GM21529 (cell line): ENCODE measurements around the gene LILRB2.
"Not testable (repeated sequence)": the region's sequence is repeated elsewhere in the genome, so short reads cannot be mapped to it uniquely, and the experiment has no call there.

Source experiments
- ATAC-seq: cut with Tn5 transposase; IDR thresholded peaks from one replicate; pipeline ENCODE4 v1.9.1; 2021; ENCODE audit not compliant: unreplicated experiment

The LILRB2 gene

GRCh38 chr19:54275951-54276350 is 5.0 kb downstream of the LILRB2 start:
- no peak for ATAC-seq

- not testable (repeated sequence) for ATAC-seq
Observed at GRCh38 chr19:54274516-54274915, 6.4 kb downstream of the LILRB2 start.

DNA sequence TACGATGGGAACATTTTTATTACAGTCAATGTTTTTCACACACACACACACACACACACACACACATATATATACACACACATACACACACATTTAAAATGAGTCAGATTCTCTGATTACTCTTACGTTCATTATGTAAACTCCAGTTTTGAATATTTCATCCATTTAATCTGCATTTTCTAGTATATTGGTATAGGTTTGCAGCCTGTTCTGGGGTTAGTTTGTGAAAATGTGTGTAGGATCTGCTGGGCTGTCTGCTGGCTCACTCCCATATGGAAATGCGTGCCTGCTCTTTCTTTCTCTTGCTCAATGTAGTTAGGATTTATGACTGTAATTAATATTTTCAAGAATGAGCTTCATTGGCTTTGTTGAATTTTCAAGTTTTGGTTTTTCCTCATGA is 7.1 kb downstream of the LILRB2 start:
- no peak for ATAC-seq

DNA sequence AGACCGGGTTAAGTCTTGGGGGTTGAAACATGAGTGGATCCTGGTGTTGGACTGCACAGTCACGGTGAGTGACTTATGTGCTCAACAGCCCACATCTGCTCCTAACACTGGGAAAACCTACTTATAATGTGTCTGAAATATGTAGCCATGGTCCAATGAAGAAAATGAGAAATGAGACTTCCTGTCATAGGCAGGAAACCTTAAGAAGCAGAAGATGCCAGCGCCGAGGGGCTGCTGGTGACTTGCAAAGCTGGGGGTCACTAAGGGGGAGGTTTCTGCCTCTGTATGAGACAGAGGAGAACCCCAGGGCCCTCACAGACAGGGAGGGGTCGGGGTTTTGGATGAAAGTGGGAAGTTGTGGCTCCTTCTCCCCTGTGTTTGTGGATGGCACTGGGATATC is 8.7 kb downstream of the LILRB2 start:
- ATAC-seq, result not testable (repeated sequence)

DNA sequence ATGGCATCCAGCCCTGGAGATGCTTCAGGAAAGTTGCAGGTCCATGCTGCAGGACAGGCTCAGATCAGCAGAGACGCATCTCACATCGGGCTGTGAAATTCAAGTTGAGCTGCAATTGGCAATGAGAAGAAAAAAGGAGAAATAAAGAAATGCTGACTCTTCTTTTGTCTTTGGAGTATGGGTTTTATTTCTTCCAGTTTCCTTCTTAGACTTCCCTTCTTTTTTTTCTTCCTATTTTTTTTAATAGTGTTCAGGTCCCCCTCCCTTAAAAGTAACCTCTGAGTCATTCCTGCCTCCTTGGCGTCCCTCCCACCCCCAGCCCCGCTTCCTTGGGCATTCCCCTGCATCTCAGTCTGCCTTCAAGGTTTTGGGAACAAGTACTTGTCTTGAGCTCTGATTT is 9.3 kb downstream of the LILRB2 start:
- not testable (repeated sequence) for ATAC-seq

DNA sequence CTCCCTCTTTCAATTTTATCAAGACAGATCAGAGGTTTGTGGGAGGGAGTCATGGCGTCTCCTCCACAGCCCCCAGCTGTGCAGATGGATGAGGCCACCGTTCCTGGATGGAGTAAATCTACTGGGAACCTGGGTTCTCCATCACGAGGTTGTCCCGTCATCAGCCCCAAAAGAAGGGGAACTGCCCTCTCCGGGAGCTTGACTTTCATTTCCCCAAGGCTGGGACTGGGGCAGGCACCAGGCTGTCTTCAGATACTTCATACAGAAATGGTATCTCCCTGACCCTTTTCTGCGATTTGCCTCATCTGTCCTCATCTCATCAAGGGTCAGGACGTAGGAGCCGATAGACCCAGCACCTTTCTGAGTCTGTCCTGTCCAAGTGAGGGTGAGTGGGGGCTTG is 9.8 kb downstream of the LILRB2 start:
- no peak for ATAC-seq

- no peak for ATAC-seq
Observed at GRCh38 chr19:54268936-54269335, 12.0 kb downstream of the LILRB2 start.

- ATAC-seq, result no peak
Observed at GRCh38 chr19:54266133-54266532, 14.8 kb downstream of the LILRB2 start.

- no peak for ATAC-seq
Observed at GRCh38 chr19:54262470-54262869, 18.4 kb downstream of the LILRB2 start.

DNA sequence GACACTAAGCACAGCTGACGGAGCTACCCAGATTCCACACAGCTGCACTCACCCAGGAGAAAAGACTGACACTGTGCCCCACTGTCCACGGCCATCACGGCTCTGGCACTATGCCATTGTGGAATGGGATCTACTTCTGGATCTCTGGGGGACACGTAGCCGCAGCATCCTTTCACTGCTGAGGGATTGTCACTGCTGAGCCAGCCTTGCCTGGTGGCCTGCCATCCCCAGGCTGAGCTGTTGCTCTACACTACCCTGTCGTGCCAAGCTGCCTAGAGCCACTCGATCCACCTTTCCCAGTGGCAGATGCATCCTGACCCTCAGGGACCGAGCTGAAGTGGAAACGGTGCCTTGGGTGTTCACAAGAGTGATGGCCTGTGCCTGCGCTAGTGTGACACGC is 18.8 kb downstream of the LILRB2 start:
- ATAC-seq, result no peak

GRCh38 chr19:54257116-54257480 is 23.8 kb downstream of the LILRB2 start, which contains the start of gene LILRB5:
TSS of gene LILRB5 (minus strand) at chr19:54257273. CDS start at chr19:54257193, 80 bp downstream.
- no peak for ATAC-seq

DNA sequence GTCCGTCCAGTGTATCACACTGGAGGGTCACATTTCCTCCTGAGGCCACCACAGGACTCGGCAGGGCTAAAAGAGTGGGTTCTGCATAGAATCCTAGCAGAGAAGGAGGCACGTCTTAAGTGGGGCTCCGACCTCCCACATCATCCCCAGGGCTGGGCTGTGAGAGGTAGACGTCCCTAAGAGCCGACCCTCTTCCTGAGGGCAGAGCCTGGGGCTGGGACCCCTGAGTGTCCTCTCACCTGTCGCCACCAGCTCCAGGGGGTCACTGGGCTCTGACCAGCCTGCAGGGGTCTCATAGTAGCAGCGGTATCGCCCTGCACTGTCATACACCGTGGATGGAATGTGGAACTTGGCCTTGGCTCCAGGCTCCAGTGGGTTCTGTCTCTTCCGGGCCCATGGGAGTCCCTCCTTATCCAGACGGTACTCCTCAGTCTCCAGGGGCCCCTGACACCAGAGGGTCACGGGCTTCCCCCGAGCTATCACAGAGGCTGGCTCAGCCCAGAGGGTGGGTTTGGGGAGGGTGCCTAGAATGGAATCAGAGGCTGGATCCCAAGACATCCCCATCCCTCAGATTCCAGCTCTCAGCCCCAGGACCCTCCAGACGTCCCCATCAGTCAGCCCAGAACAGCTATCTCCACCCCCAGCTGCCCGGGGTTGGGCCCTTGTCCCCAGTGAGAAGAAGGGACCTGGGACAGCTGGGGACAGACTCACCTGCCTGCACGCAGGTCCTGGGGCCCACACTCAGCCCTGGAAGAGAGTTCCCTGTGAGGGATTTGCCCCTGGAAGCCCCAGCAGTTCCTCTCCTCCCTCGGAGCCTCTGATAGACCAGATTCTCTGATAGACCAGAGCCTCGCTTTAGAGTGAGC is 24.4 kb downstream of the LILRB2 start:
- no peak for ATAC-seq

DNA sequence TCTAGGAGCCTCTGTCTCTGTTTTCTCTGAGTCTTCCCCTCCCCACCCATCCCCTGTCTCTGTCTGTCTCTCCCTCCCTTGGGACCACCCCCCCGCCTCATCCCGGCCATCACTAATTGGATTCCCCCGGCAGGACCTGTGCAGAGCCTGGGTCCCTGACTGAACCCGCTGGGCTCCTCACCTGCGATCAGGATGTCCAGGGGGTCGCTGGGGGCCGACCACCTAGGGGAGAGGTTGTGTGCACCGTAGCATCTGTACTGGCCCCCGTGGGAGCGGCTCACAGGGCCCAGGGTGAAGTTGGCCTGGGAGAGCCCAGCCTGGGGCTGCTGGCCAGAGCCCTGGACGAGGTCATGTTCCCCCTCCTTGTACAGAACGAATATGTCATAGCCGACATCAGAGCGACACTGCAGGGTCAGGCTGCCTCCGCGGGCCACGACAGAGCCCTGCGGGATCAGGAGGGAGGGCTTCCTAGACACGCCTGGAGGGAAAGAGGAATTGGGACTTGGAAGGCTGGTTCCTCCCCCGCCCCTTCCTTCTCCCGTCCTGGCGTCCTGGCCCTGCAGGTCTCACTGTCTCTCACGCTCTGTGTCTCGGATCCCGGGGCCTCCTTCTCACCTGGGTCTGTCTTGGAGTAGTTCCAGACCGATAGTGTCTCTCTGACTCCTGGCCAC is 25.7 kb downstream of the LILRB2 start:
- no peak for ATAC-seq

DNA sequence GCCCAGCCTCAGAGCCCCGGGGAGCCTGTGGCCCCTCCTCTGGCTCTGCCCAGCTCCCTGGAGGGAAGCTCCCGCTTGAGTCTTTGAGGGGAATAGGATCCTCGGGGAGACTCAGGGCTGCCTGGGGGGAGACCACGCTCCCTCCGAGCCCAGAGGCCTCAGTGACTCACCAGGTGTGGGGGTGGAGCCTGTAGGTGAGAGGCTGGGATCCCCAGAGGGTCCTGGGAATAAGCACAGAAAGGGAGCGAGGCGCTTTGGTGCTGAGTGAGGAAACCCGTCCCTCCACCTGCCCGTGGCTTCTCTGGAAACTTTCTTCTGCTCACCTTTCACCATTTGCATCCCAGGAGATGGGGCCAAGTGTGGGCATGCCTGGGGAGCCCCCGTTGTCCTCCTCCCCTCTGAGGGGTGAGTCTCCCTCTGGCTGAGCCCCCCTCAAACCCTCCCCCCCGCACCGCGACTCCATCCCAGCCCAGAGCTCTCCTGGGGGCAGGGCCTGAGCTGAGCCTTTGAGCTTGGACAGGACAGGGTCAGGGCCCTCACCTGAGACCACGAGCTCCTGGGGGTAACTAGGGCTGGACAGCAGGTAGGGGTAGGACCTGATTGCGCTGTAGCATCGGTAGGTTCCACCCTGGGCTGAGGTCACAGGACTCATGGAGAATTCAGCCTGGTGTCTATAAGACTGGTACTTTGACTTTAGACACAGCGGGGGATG is 26.6 kb downstream of the LILRB2 start:
- no peak for ATAC-seq

GRCh38 chr19:54253331-54254194 is 27.3 kb downstream of the LILRB2 start:
- no peak for ATAC-seq

GRCh38 chr19:54252845-54253244 is 28.1 kb downstream of the LILRB2 start:
- no peak for ATAC-seq

GRCh38 chr19:54252243-54252642 is 28.7 kb downstream of the LILRB2 start:
- ATAC-seq, result no peak

DNA sequence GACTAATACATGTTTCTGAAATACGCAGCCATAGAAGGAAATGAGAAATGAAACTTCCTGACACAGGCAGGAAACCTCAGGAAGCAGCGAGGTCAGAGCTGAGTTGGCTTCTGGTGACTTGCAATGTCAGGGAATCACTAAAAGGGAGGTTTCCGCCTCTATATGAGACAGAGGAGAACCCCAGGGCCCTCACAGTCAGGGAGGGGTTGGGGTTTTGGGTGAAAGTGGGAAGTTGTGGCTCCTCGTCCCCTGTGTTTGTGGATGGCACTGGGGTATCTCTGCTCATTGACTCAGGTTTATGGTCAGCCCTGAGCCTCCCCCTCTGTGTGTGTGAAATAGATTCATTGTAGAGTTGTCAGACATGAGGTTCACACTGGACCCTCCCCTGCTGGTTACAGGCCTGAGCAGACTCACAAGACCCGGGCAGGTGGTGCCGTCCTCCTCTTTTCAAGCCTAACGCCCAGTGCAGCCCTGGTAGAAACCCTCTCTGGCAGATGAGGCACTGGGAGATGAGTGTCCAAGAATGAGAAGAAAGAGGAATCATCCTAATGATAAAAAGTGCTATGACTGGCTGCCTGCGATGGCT is 32.8 kb downstream of the LILRB2 start:
- ATAC-seq, result no peak

DNA sequence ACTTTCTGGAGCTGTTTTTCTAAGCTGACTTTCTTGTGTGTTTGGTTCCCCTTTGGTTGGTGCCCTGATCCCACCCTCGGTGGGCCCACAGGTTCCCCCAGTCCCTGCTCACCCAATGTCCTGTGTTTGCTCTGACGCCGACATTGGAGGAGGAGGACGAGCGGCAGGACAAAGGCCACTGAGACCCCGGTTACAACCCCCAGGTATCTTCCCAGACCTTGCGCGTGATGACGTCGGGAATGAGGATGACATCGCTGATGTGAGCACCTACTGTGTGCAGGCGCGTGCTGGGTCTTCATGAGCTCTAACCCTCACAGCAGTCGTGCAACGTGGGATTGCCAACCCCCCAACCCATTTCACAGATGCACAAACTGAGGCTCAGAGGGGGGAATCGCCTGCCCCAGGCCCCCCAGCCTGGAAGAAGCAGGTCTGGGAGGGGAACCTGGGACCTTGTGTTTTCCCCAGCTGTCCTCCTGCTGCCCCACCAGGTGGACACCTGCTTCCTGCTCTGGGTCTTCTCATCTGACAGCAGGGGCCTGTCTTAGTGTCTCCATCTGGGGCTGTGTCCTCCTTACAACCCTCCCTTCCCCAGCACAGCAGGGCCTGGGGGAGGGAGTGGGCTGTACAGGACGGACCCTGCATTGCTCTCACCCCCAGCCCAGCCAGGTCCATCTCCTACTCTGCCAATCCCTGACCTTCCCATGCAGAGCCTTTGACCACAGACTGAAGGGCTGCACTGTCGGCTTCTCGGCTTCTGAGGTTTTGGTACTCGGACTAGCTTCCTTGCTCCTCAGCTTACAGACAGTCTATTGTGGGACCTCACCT is 33.6 kb downstream of the LILRB2 start:
- ATAC-seq, result no peak

DNA sequence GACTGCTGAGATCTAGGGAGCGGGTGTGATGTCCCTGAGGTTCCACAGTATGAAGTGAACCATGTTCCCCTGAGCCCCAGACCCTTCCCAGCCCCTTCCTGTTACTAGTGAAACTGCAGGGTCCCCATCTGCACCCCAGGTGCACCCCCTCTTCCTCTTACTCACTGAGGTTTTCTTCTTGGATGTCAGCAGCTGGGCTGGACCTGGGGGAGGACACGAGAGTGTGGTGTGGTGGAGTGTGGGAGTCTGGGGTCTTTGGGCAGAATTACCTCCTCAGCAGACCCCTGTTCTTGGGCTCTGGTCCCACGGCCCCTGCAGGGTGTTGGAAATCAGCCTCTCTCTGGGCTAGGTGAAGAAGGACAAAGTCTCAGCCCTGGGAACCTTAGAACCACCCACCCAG is 35.0 kb downstream of the LILRB2 start:
- ATAC-seq, result no peak
